ENCODE measurements around the gene OGFOD3.

- TF ChIP-seq CTCF (IDR thresholded peaks at IDR 0.05) (no peak), ZFX (IDR thresholded peaks at IDR 0.05; ENCODE audit: borderline replicate concordance) (no peak)
Observed at GRCh38 chr17:82387705-82388106, 30.7 kb downstream of the OGFOD3 start.

All from 22Rv1 (cell line).